ENCODE data around the gene L3MBTL4. TPM values are rescaled to one million over a fixed set of nuclear protein-coding genes. Genes with fewer than 3 reads are reported as not detected.
"Not testable (repeated sequence)": the region's sequence is repeated elsewhere in the genome, so short reads cannot be mapped to it uniquely, and the experiment has no call there.

Gene L3MBTL4
- total and polyA plus RNA-seq, 3 experiments from 2014 or later = 0.07 to 0.18 (median 0.13) TPM

DNA sequence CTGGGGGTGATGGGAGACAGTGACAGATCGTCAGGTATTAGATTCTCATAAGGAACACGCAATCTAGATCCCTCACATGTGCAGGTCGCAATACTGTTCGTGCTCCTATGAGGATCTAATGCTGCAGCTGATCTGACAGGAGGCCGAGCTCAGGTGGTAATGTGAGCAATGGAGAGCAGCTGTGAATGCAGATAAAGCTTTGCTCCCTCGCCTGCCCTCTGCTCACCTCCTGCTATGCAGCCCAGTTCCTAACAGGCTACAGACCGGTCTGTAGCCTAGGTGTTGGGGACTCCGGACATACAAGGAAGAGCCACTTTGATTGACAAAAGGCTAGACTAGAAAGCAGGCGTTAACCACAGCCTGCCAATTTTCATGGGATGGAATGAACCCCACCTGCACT lies 335.8 kb downstream of the L3MBTL4 start:
- H3K36me3 Mint-ChIP-seq = no peaks in the 10 kb centered on the region
- ChIA-PET CTCF (no interaction called here), POLR2A (no interaction called here)
- no peak overlapping the region for H3K4me3 Mint-ChIP-seq
- H3K27me3 Mint-ChIP-seq = no peaks in the 10 kb centered on the region
- Histone ChIP-seq H3K27me3 (ENCODE audit: insufficient read depth, low read length, poor library complexity, severe bottlenecking) (no peaks in the 10 kb centered on the region), H3K9me3 (ENCODE audit: low read length) (no peaks in the 10 kb centered on the region), H3K4me1 (ENCODE audit: insufficient read depth, low read length) (no peaks in the 10 kb centered on the region), H3K4me3 (ENCODE audit: low read length) (no peak overlapping the region), H3K36me3 (ENCODE audit: insufficient read depth, low read length) (no peaks in the 10 kb centered on the region), H3K27ac (ENCODE audit: low read depth, low read length) (no peak overlapping the region)
- DNase-seq = no peak
- H3K4me1 Mint-ChIP-seq = no peaks in the 10 kb centered on the region
- H3K27ac Mint-ChIP-seq = no peak overlapping the region
- H3K9me3 Mint-ChIP-seq = peaks cover 0 to 8% (median 0%) of the 10 kb centered on the region in 5 donors

DNA sequence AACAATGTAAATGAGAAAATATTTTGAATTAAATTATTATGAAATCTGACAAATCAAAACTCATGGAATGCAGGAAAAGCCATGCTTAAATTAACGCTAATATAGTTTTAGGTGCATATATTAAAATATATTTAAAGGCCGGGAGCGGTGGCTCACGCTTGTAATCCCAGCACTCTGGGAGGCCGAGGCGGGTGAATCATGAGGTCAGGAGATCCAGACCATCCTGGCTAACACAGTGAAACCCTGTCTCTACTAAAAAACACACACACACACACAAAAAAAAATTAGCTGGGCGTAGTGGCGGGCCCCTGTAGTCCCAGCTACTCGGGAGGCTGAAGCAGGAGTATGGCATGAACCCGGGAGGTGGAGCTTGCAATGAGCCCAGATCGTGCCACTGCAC lies 342.3 kb downstream of the L3MBTL4 start:
- H3K4me3 ChIP-seq (ENCODE audit: low read length); H3K4me3 Mint-ChIP-seq; H3K27me3 Mint-ChIP-seq; H3K27ac Mint-ChIP-seq; H3K4me1 ChIP-seq (ENCODE audit: insufficient read depth, low read length); CTCF ChIA-PET; H3K27me3 ChIP-seq (ENCODE audit: insufficient read depth, low read length, poor library complexity, severe bottlenecking); H3K36me3 ChIP-seq (ENCODE audit: insufficient read depth, low read length); POLR2A ChIA-PET; DNase-seq; H3K4me1 Mint-ChIP-seq; H3K36me3 Mint-ChIP-seq; H3K9me3 ChIP-seq (ENCODE audit: low read length); H3K27ac ChIP-seq (ENCODE audit: low read depth, low read length): not testable (repeated sequence)
- peaks cover 0 to 10% (median 3%) of the 10 kb centered on the region in 5 donors for H3K9me3 Mint-ChIP-seq

DNA sequence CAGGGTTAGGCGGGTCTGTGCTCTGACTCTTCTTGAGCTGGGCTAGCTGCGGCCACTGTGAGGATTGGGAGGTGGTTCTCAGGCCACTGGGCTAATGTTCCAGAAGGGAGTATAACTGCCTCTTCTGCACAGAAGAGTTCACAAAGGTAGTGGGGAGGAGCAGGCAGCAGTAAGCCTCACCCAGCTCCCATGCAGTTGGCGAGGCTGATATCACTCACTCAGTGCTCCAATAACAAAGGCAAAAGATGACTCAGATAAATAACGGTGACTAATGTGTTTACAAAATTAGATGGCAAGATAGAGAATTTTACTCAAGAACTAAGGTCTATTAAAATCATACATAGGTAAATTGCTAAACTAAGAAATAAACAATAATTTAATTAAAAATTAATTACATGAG lies 345.2 kb downstream of the L3MBTL4 start:
- Mint-ChIP-seq H3K9me3 (peaks cover 0 to 9% (median 5%) of the 10 kb centered on the region in 5 donors), H3K4me3 (no peak overlapping the region), H3K27ac (no peak overlapping the region), H3K27me3 (no peaks in the 10 kb centered on the region), H3K4me1 (no peaks in the 10 kb centered on the region), H3K36me3 (no peaks in the 10 kb centered on the region)
- Histone ChIP-seq H3K27ac (ENCODE audit: low read depth, low read length) (no peak overlapping the region), H3K36me3 (ENCODE audit: insufficient read depth, low read length) (no peaks in the 10 kb centered on the region), H3K4me3 (ENCODE audit: low read length) (no peak overlapping the region), H3K9me3 (ENCODE audit: low read length) (no peaks in the 10 kb centered on the region), H3K27me3 (ENCODE audit: insufficient read depth, low read length, poor library complexity, severe bottlenecking) (no peaks in the 10 kb centered on the region), H3K4me1 (ENCODE audit: insufficient read depth, low read length) (no peaks in the 10 kb centered on the region)
- POLR2A ChIA-PET = no interaction called here
- CTCF ChIA-PET = no interaction called here
- DNase-seq = no peak

DNA sequence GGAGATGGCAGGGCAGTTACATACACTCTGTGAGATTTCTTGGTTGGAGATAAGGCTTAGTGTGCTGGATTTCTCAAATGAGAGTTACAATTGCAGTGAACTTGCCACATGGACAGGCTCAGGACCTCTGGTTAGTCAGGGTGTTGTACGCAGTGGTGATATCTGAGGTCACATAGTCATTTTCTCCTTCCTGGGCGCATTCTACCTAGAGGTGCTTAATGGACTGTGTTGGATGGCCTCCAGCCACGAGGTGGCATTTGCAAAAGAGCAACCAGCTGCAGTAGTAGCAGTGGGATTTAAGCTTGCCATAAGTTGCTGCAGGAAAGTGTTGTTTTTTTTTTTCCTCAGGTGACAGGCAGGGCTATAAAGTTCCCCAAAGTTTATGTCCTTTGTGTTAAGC lies 345.6 kb downstream of the L3MBTL4 start:
- Mint-ChIP-seq H3K4me1 (no peaks in the 10 kb centered on the region), H3K36me3 (no peaks in the 10 kb centered on the region), H3K27ac (no peak overlapping the region), H3K27me3 (no peaks in the 10 kb centered on the region), H3K9me3 (peaks cover 0 to 10% (median 5%) of the 10 kb centered on the region in 5 donors), H3K4me3 (no peak overlapping the region)
- CTCF ChIA-PET = no interaction called here
- POLR2A ChIA-PET = no interaction called here
- Histone ChIP-seq H3K9me3 (ENCODE audit: low read length) (no peaks in the 10 kb centered on the region), H3K27ac (ENCODE audit: low read depth, low read length) (no peak overlapping the region), H3K4me3 (ENCODE audit: low read length) (no peak overlapping the region), H3K36me3 (ENCODE audit: insufficient read depth, low read length) (no peaks in the 10 kb centered on the region), H3K4me1 (ENCODE audit: insufficient read depth, low read length) (no peaks in the 10 kb centered on the region), H3K27me3 (ENCODE audit: insufficient read depth, low read length, poor library complexity, severe bottlenecking) (no peaks in the 10 kb centered on the region)
- DNase-seq = no peak

DNA sequence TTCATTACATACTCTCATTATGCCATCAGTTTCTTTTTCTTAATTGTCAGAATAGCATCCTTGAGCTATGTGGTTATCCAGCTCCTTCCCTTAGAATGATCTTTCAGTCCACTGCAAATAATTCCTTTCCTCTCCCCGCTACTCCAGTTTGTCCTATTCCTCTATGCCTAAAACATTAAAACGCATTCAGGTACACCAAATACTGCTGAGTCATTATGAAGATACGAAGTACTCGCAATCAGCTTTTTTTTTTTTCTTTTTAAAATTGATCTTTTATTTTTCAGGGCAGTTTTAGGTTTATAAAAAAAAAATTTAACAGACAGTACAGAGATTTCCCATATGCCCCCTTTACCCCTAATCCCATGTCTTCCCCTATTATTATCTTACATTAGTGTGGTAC lies 354.6 kb downstream of the L3MBTL4 start:
- Mint-ChIP-seq H3K4me3 (no peak overlapping the region), H3K27ac (no peak overlapping the region), H3K4me1 (peaks cover 0 to 3% (median 0%) of the 10 kb centered on the region in 3 donors), H3K9me3 (peaks cover 0 to 18% (median 3%) of the 10 kb centered on the region in 5 donors), H3K36me3 (no peaks in the 10 kb centered on the region), H3K27me3 (peaks cover 0 to 2% of the 10 kb centered on the region in 2 donors)
- Histone ChIP-seq H3K27ac (ENCODE audit: low read depth, low read length) (no peak overlapping the region), H3K27me3 (ENCODE audit: insufficient read depth, low read length, poor library complexity, severe bottlenecking) (no peaks in the 10 kb centered on the region), H3K4me1 (ENCODE audit: insufficient read depth, low read length) (no peaks in the 10 kb centered on the region), H3K36me3 (ENCODE audit: insufficient read depth, low read length) (no peaks in the 10 kb centered on the region), H3K4me3 (ENCODE audit: low read length) (no peak overlapping the region), H3K9me3 (ENCODE audit: low read length) (no peaks in the 10 kb centered on the region)
- ChIA-PET CTCF (no interaction called here), POLR2A (no interaction called here)
- DNase-seq = no peak

DNA sequence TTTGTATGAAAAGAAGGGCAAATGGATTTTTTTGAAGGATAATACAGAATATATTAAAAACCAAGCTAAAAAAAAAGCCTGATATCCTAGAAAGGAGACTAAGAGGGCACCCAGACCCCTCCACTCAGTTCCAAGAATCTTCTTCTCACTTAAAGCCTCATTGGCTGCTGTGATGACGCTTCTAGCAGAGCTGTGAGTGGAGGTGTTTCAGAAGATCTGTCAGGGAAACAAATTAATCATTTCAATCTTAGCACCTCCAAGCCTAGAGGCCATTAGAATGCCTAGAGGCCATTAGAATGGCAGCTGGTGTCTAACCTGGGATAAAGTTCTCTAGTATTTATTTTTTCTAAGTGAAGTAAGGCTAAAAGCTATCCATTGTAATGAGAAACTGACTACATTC lies 355.2 kb downstream of the L3MBTL4 start:
- Mint-ChIP-seq H3K36me3 (no peaks in the 10 kb centered on the region), H3K27ac (no peak overlapping the region), H3K9me3 (peaks cover 0 to 18% (median 1%) of the 10 kb centered on the region in 5 donors), H3K4me1 (peaks cover 0 to 3% (median 0%) of the 10 kb centered on the region in 3 donors), H3K4me3 (no peak overlapping the region), H3K27me3 (peaks cover 0 to 2% of the 10 kb centered on the region in 2 donors)
- Histone ChIP-seq H3K9me3 (ENCODE audit: low read length) (no peaks in the 10 kb centered on the region), H3K27me3 (ENCODE audit: insufficient read depth, low read length, poor library complexity, severe bottlenecking) (no peaks in the 10 kb centered on the region), H3K4me3 (ENCODE audit: low read length) (no peak overlapping the region), H3K4me1 (ENCODE audit: insufficient read depth, low read length) (no peaks in the 10 kb centered on the region), H3K36me3 (ENCODE audit: insufficient read depth, low read length) (no peaks in the 10 kb centered on the region), H3K27ac (ENCODE audit: low read depth, low read length) (no peak overlapping the region)
- POLR2A ChIA-PET = no interaction called here
- DNase-seq = no peak
- CTCF ChIA-PET = no interaction called here

DNA sequence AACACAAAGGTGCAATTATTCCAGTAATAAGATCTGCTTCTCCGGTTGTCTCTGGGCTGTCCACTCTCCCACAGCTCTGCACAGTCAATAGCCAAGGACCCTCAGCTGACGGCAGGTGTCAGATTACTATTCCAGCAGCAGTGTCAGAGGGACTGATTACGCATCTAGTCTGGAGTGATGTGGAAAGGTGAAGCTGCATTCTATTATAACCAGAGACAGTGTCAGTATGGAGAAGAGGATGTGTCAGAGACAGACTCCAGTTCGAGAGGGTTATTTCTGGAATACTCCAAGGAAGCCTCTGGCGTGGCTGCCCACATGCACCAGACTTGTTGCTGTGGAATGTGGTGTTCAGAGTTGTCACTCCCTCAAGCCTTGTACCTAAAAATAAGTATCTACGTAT lies 355.8 kb downstream of the L3MBTL4 start:
- no peak overlapping the region for H3K4me3 Mint-ChIP-seq
- peaks cover 0 to 15% (median 1%) of the 10 kb centered on the region in 5 donors for H3K9me3 Mint-ChIP-seq
- no peaks in the 10 kb centered on the region for H3K36me3 ChIP-seq (ENCODE audit: insufficient read depth, low read length)
- H3K4me1 ChIP-seq (ENCODE audit: insufficient read depth, low read length) = no peaks in the 10 kb centered on the region
- no peaks in the 10 kb centered on the region for H3K36me3 Mint-ChIP-seq
- no peak overlapping the region for H3K4me3 ChIP-seq (ENCODE audit: low read length)
- peaks cover 0 to 3% (median 0%) of the 10 kb centered on the region in 3 donors for H3K4me1 Mint-ChIP-seq
- H3K27ac ChIP-seq (ENCODE audit: low read depth, low read length) = no peak overlapping the region
- ChIA-PET CTCF (no interaction called here), POLR2A (no interaction called here)
- H3K27ac Mint-ChIP-seq = no peak overlapping the region
- no peaks in the 10 kb centered on the region for H3K27me3 ChIP-seq (ENCODE audit: insufficient read depth, low read length, poor library complexity, severe bottlenecking)
- no peak for DNase-seq
- H3K9me3 ChIP-seq (ENCODE audit: low read length) = no peaks in the 10 kb centered on the region
- peaks cover 0 to 2% of the 10 kb centered on the region in 2 donors for H3K27me3 Mint-ChIP-seq

DNA sequence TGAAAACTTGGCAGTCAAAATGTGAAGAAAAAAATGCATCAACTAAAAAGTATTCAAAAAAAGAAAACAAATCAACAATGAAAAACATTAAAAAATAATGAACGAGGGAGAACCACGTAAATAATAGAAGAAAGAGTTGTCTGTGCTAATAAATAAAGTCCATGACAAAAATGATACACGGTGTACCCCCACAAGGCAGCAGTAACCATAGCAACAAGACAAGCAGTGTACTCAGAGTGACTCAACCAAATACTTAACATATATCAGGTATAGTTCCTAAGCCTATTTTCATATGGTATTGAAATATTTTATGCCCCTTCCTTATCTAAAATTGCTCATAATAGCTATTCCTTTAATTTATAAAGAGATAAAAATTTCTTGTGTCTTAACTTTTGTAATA lies 357.1 kb downstream of the L3MBTL4 start:
- peaks cover 0 to 3% (median 0%) of the 10 kb centered on the region in 3 donors for H3K4me1 Mint-ChIP-seq
- H3K36me3 Mint-ChIP-seq = no peaks in the 10 kb centered on the region
- Histone ChIP-seq H3K36me3 (ENCODE audit: insufficient read depth, low read length) (no peaks in the 10 kb centered on the region), H3K9me3 (ENCODE audit: low read length) (no peaks in the 10 kb centered on the region), H3K27me3 (ENCODE audit: insufficient read depth, low read length, poor library complexity, severe bottlenecking) (no peaks in the 10 kb centered on the region), H3K4me3 (ENCODE audit: low read length) (no peak overlapping the region), H3K27ac (ENCODE audit: low read depth, low read length) (no peak overlapping the region), H3K4me1 (ENCODE audit: insufficient read depth, low read length) (no peaks in the 10 kb centered on the region)
- no peak overlapping the region for H3K27ac Mint-ChIP-seq
- no peak for DNase-seq
- no peaks in the 10 kb centered on the region for H3K27me3 Mint-ChIP-seq
- H3K4me3 Mint-ChIP-seq = no peak overlapping the region
- POLR2A ChIA-PET = no interaction called here
- CTCF ChIA-PET = no interaction called here
- peaks cover 0 to 7% (median 1%) of the 10 kb centered on the region in 5 donors for H3K9me3 Mint-ChIP-seq

Data from CD8-positive, alpha-beta memory T cell (primary cell).